Measurements from ENCODE around the gene CYP2E1.
"Not testable (repeated sequence)": the region's sequence is repeated elsewhere in the genome, so short reads cannot be mapped to it uniquely, and the experiment has no call there.

DNA sequence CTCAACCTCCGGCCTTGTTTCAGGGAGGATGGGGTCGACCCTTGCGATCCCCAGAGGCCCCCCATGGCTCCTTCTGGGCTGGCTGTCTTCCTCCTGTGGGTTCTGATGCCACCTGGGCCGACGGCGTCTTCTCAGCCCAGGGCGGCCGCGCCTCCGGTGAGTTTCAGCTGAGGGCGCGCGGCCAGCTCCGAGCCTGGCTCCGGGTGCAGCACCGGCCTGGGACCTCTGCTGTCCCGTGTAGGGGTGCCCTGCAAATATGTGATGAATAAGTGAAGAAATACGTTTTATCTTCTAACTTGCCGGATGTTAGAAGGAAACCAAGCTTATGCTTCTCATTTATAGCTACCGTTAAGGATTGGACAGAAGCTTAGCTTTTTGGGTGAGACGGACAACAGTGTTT, 42.6 kb downstream of the CYP2E1 start:
- TF ChIP-seq CTCF, POLR2A (IDR thresholded peaks at IDR 0.05): not testable (repeated sequence)
